HG02798 (cell line): Measurements from ENCODE around the gene PKMYT1.

Experiments used
- ATAC-seq: cut with Tn5 transposase; IDR thresholded peaks from one replicate; pipeline ENCODE4 v1.9.1; 2021; ENCODE audit warnings: mild to moderate bottlenecking; ENCODE audit not compliant: unreplicated experiment, poor library complexity

PKMYT1 gene

GRCh38 chr16:2975161-2975795 lies 5.0 kb downstream of the PKMYT1 start:
- ATAC-seq, result no peak

- ATAC-seq, result no peak
These were observed 5.8 kb downstream of the PKMYT1 start for GRCh38 chr16:2974319-2975056.

- no peak for ATAC-seq
These were observed 6.5 kb downstream of the PKMYT1 start for GRCh38 chr16:2973605-2974318.

GRCh38 chr16:2973093-2973492 lies 7.2 kb downstream of the PKMYT1 start:
- no peak for ATAC-seq

- no peak for ATAC-seq
These were observed 8.1 kb downstream of the PKMYT1 start for GRCh38 chr16:2971985-2972784.

GRCh38 chr16:2971134-2971984 lies 8.9 kb downstream of the PKMYT1 start:
- no peak for ATAC-seq

GRCh38 chr16:2970563-2970962 lies 9.7 kb downstream of the PKMYT1 start:
- ATAC-seq, result no peak

- ATAC-seq, result peak; percentile 41
These were observed 10.4 kb downstream of the PKMYT1 start for GRCh38 chr16:2969545-2970521.

GRCh38 chr16:2968738-2969544 lies 11.3 kb downstream of the PKMYT1 start, which contains the start of gene PAQR4:
Gene PAQR4 (plus strand): TSS chr16:2969348. CDS start chr16:2969675, 327 bp downstream.
- peak; percentile 81 for ATAC-seq

GRCh38 chr16:2968368-2968737 lies 11.9 kb downstream of the PKMYT1 start:
- no peak for ATAC-seq

- ATAC-seq, result no peak
These were observed 12.5 kb downstream of the PKMYT1 start for GRCh38 chr16:2967721-2968161.

- ATAC-seq, result no peak
These were observed 13.0 kb downstream of the PKMYT1 start for GRCh38 chr16:2967211-2967631.

GRCh38 chr16:2966808-2967191 lies 13.4 kb downstream of the PKMYT1 start:
- ATAC-seq, result no peak

- ATAC-seq, result no peak
These were observed 14.0 kb downstream of the PKMYT1 start for GRCh38 chr16:2966043-2966807.

- no peak for ATAC-seq
These were observed 15.5 kb downstream of the PKMYT1 start for GRCh38 chr16:2964475-2965336.
